OCI-LY3 (cell line): Measurements from ENCODE around the gene SH3PXD2A.

ENCODE experiments used
- CTCF ChIP-seq: fragments of 200-600, 300-600 bp; sonication (generic); IDR thresholded peaks from 2 replicates; pipeline ENCODE4 v1.5.1; 2014; ENCODE audit warnings: antibody characterized with exemption, low read length, low read depth
- EZH2phosphoT487 ChIP-seq: fragments of 200-600 bp; shearing (Covaris generic); IDR thresholded peaks from 2 replicates; pipeline ENCODE4 v1.6.1; 2018; ENCODE audit warnings: antibody characterized with exemption, mixed run types, low read depth

GRCh38 chr10:103706047-103706446, 149.3 kb downstream of the SH3PXD2A start:
- TF ChIP-seq CTCF, result no peak
- TF ChIP-seq EZH2phosphoT487, result no peak
